ENCODE measurements around the gene ZC3H6. TPM values are rescaled to one million over a fixed set of nuclear protein-coding genes. Genes with fewer than 3 reads are reported as not detected.
A peak's percentile ranks its signal among the peaks of the same experiment; 100 is the strongest.

ZC3H6 gene
- total RNA-seq, 2 donors from 2014 or later, result 4.0 to 7.0 TPM

DNA sequence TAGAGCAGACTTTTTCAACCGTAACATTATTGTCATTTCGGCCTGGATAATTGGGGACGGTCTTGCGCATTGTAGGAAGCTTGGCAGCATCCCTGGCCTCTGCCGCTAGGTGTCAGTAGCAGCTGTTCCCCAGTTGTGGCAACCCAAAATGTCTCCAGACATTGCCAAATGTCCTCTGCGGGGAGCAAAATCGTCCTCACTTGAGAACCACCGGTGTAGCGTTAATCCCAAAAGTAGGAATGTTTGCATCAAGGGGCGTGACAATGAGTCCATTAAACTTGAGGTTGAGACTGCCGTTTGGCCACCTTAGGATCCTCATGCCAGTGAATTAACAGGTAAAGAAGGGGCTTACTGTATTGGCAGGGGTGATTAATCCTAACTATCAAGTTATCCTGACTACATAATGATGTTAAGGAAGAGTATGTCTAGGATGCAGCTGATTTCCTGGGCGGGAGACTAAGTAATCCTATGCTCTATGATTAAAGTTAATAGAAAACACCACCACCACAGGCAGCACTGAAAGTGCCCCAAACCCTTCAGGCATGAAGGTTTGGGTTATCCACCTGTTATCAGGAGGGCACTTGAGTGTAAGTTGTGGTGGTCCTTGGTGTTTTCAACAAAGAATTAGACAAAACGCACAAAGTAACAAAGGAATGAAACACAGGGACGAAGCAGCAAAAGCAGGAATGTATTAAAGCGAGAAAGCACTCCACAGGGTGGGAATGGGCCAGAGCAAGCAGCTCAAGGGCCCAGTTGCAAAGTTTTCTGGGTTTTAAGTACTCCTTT lies 15.7 kb upstream of the ZC3H6 start:
- Histone ChIP-seq H3K4me1 (peaks cover 7% of the 10 kb centered on the region), H3K36me3 (replicated peaks in 1 of 2; ENCODE audit: insufficient read depth in 1 of 2, low read depth in 2 of 2) (no peaks in the 10 kb centered on the region), H3K4me3 (no peak overlapping the region), H3K27ac (no peak overlapping the region), H3K27me3 (no peaks in the 10 kb centered on the region), H3K9me3 (no peaks in the 10 kb centered on the region)
- TF ChIP-seq, protein P1, sequence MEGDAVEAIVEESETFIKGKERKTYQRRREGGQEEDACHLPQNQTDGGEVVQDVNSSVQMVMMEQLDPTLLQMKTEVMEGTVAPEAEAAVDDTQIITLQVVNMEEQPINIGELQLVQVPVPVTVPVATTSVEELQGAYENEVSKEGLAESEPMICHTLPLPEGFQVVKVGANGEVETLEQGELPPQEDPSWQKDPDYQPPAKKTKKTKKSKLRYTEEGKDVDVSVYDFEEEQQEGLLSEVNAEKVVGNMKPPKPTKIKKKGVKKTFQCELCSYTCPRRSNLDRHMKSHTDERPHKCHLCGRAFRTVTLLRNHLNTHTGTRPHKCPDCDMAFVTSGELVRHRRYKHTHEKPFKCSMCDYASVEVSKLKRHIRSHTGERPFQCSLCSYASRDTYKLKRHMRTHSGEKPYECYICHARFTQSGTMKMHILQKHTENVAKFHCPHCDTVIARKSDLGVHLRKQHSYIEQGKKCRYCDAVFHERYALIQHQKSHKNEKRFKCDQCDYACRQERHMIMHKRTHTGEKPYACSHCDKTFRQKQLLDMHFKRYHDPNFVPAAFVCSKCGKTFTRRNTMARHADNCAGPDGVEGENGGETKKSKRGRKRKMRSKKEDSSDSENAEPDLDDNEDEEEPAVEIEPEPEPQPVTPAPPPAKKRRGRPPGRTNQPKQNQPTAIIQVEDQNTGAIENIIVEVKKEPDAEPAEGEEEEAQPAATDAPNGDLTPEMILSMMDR (IDR thresholded peaks at IDR 0.05), result peak; percentile 85 to 96 (median 94)
- TF ChIP-seq POLR2A (IDR thresholded peaks at IDR 0.05), result no peak
- ATAC-seq (peak; percentile 67), DNase-seq (peak; percentile 84 to 88 (median 86))
- intact Hi-C loops (cut with DNase I), result loop anchor here (5.0 kb wide), 1 partner anchor 178 kb away; no protein-coding TSS in a partner anchor
- 18 to 24% methylated on average over 13 to 15 of the region's 15 CpGs for WGBS, 2 donors

DNA sequence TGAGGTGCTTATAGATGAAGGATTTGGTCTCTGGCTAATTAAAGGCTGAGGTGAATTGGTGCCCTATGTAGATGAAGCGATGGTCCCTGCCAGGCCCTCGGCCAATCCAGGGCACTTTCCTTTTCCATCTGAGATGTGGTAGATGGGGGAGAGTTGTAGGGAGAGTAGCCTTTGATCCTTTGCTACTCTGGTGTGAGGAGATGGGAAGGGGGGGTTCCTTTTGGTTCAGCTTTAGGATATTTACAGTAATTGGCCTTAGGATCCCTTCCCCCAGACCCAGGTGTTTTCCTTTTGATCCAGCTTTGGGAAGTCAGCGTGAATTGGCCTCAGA lies 15.1 kb upstream of the ZC3H6 start:
- Histone ChIP-seq H3K4me3 (no peak overlapping the region), H3K9me3 (no peaks in the 10 kb centered on the region), H3K27me3 (no peaks in the 10 kb centered on the region), H3K36me3 (replicated peaks in 1 of 2; ENCODE audit: insufficient read depth in 1 of 2, low read depth in 2 of 2) (no peaks in the 10 kb centered on the region), H3K27ac (no peak overlapping the region), H3K4me1 (peaks cover 5% of the 10 kb centered on the region)
- TF ChIP-seq, protein P1 (IDR thresholded peaks at IDR 0.05), result no peak
- no peak for TF ChIP-seq POLR2A (IDR thresholded peaks at IDR 0.05)
- ATAC-seq (no peak), DNase-seq (no peak)
- 86 to 98% methylated on average over 3 of the region's 3 CpGs for WGBS, 2 donors
- intact Hi-C loops (cut with DNase I), result loop anchor here (5.0 kb wide), 1 partner anchor 177 kb away; no protein-coding TSS in a partner anchor

DNA sequence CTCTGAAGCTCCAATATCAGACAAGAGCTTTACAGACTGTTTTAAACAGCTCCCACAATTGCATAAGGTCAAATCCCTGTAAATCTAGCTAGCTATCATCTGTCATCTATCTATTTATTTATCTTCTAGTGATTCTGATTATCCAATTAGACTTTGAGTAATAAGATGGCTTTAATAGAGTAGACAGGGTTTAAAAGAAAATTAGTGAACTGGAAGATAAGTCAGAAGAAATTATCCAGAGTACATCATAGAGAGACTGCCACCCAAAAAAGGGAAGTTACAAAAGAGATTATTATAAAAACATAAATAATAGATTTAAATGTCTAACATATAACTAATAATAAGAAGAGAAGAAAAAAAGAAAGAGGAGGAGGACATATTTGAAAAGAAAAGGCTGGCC lies 12.5 kb upstream of the ZC3H6 start:
- ATAC-seq, result no peak
- H3K36me3 ChIP-seq (replicated peaks in 1 of 2; ENCODE audit: insufficient read depth in 1 of 2, low read depth in 2 of 2), result no peaks in the 10 kb centered on the region
- no peaks in the 10 kb centered on the region for H3K27me3 ChIP-seq
- TF ChIP-seq, protein P1 (IDR thresholded peaks at IDR 0.05), result no peak
- TF ChIP-seq POLR2A (IDR thresholded peaks at IDR 0.05), result no peak
- no peaks in the 10 kb centered on the region for H3K9me3 ChIP-seq
- H3K27ac ChIP-seq, result no peak overlapping the region
- peaks cover 3% of the 10 kb centered on the region for H3K4me1 ChIP-seq
- no peak overlapping the region for H3K4me3 ChIP-seq
- no peak for DNase-seq
- intact Hi-C loops (cut with DNase I), result loop anchor here (5.0 kb wide), 1 partner anchor 174 kb away; no protein-coding TSS in a partner anchor

DNA sequence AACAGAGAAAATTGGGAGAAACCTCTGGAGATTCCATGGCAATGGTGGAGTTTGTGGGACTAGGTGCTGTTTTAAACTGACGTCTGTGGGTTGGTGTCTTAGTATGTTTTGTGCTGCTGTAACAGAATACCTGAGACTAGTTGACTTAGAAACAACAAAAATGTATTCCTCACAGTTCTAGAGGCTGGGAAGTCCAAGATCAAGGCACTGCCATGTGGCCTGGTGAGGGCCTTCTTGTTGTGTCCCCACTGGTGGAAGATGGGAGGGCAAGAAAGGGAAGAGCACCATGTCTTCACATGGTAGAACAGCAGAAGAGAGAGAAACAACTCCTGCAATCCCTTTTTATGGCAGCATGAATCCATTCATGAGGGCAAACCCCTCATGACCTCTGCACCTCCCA lies 6.8 kb upstream of the ZC3H6 start:
- H3K36me3 ChIP-seq (replicated peaks in 1 of 2; ENCODE audit: insufficient read depth in 1 of 2, low read depth in 2 of 2), result no peaks in the 10 kb centered on the region
- H3K9me3 ChIP-seq, result no peaks in the 10 kb centered on the region
- TF ChIP-seq, protein P1 (IDR thresholded peaks at IDR 0.05), result no peak
- TF ChIP-seq POLR2A (IDR thresholded peaks at IDR 0.05), result no peak
- no peaks in the 10 kb centered on the region for H3K4me1 ChIP-seq
- WGBS, 2 donors, result 76 to 83% methylated on average over 1 of the region's 1 CpG
- H3K27me3 ChIP-seq, result no peaks in the 10 kb centered on the region
- no peak overlapping the region for H3K4me3 ChIP-seq
- no peak overlapping the region for H3K27ac ChIP-seq
- no peak for ATAC-seq
- no peak for DNase-seq
- intact Hi-C loops (cut with DNase I), result no loop called here

DNA sequence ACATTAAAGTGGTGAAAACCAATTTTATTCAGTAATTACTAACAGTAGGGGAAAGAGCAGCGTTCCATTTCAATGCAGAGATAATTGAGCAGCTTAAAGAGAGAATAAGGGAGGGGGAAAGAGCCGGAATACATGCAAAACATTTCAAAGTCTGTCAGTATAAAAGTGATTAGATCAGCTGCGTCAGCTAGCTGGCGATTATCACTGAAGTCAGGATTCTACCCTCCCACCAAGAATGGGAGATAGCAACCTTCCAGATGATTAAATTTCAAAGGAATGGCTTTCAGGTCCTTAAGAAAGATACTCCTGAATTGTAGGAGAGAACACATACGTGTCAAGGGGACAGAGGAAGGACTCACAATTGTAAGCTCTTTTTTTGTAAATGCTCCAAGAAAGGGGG lies 2.7 kb upstream of the ZC3H6 start:
- TF ChIP-seq POLR2A (IDR thresholded peaks at IDR 0.05), result no peak
- 83 to 84% methylated on average over 5 of the region's 5 CpGs for WGBS, 2 donors

More for the DNA sequence above, 2.7 kb upstream of the ZC3H6 start:
- Histone ChIP-seq H3K9me3 (no peaks in the 10 kb centered on the region), H3K27ac (no peak overlapping the region), H3K27me3 (no peaks in the 10 kb centered on the region), H3K4me3 (no peak overlapping the region), H3K4me1 (peaks cover 9% of the 10 kb centered on the region), H3K36me3 (replicated peaks in 1 of 2; ENCODE audit: insufficient read depth in 1 of 2, low read depth in 2 of 2) (no peaks in the 10 kb centered on the region)
- ATAC-seq (no peak), DNase-seq (no peak)
- intact Hi-C loops (cut with DNase I), result no loop called here

Data from body of pancreas (tissue), 4 donors.